ENCODE measurements around the gene SCIMP.

DNA sequence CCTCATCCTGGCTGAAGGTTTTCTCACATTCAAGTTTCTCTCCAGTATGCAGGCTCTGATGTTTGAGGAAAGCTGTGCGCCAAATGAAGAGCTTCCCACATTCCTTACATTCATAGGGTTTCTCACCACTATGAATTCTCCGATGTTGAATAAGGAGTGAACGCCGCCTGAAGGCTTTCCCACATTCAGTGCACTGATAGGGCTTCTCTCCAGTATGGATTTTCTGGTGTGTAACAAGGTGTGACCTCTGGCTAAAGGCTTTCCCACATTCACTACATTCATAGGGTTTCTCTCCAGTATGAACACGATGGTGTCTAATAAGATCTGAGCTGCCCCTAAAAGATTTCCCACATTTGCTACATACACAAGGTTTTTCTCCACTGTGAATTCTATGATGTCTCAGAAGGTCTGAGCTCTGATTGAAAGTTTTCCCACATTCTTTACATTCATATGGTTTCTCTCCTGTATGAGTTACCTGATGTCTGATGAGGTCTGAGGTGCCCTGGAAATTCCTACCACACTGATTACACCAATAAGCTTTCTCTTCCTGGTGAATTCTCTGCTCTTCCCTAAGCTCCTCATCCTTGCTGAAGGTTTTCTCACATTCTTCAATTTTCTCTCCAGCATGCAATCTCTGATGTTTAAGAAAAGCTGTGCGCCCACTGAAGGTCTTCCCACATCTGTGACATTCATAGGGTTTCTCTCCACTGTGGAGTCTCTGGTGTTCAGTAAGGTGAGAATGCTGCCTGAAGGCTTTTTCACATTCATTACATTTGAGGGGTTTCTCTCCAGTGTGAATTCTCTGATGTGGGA, 51.9 kb downstream of the SCIMP start:
- TF ChIP-seq, protein P1, sequence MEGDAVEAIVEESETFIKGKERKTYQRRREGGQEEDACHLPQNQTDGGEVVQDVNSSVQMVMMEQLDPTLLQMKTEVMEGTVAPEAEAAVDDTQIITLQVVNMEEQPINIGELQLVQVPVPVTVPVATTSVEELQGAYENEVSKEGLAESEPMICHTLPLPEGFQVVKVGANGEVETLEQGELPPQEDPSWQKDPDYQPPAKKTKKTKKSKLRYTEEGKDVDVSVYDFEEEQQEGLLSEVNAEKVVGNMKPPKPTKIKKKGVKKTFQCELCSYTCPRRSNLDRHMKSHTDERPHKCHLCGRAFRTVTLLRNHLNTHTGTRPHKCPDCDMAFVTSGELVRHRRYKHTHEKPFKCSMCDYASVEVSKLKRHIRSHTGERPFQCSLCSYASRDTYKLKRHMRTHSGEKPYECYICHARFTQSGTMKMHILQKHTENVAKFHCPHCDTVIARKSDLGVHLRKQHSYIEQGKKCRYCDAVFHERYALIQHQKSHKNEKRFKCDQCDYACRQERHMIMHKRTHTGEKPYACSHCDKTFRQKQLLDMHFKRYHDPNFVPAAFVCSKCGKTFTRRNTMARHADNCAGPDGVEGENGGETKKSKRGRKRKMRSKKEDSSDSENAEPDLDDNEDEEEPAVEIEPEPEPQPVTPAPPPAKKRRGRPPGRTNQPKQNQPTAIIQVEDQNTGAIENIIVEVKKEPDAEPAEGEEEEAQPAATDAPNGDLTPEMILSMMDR (IDR thresholded peaks at IDR 0.05; ENCODE audit: low read depth, low read length, poor library complexity, severe bottlenecking), result no peak
- TF ChIP-seq EZH2phosphoT487 (IDR thresholded peaks at IDR 0.05; ENCODE audit: borderline replicate concordance, low read length), result no peak
